Activated CD4-positive, alpha-beta memory T cell treated with anti-CD3 and anti-CD28 coated beads for 36 hours (primary cell): ENCODE data around the gene MYO1D. TPM values are rescaled to one million over a fixed set of nuclear protein-coding genes. Genes with fewer than 3 reads are reported as not detected.
"Not testable (repeated sequence)": the region's sequence is repeated elsewhere in the genome, so short reads cannot be mapped to it uniquely, and the experiment has no call there.

Experiments used
- CTCF ChIA-PET: fragments of 350-600 bp; sonication (Branson Sonifier 250); formaldehyde crosslinking; loops from one replicate; lab custom pipeline; 2021; ENCODE audit warnings: antibody characterized with exemption, inconsistent platforms; lab: Charles Lee
- POLR2A ChIA-PET: fragments of 350-600 bp; sonication (Branson Sonifier 250); formaldehyde crosslinking; loops from one replicate; lab custom pipeline; 2021; ENCODE audit warnings: antibody characterized with exemption; lab: Charles Lee
- DNase-seq: peaks from one replicate; pipeline ENCODE4 v3.0.0-alpha.2; 2020
- H3K27ac Mint-ChIP-seq: one replicate; pipeline ENCODE4 v1.8.0; 2021; ENCODE audit warnings: mixed read lengths
- H3K27me3 Mint-ChIP-seq: one replicate; pipeline ENCODE4 v1.8.0; 2021; ENCODE audit warnings: mixed read lengths
- H3K36me3 Mint-ChIP-seq: one replicate; pipeline ENCODE4 v1.8.0; 2021; ENCODE audit warnings: mixed read lengths
- H3K4me1 Mint-ChIP-seq: one replicate; pipeline ENCODE4 v1.8.0; 2021; ENCODE audit warnings: low read depth, mixed read lengths
- H3K4me3 Mint-ChIP-seq: one replicate; pipeline ENCODE4 v1.8.0; 2021; ENCODE audit warnings: mild to moderate bottlenecking, mixed read lengths
- H3K9me3 Mint-ChIP-seq: one replicate; pipeline ENCODE4 v1.8.0; 2021; ENCODE audit warnings: mixed read lengths
- intact Hi-C: fragments of 100-400 bp; cut with micrococcal nuclease; formaldehyde crosslinking; loops from one replicate; pipeline ENCODE4 v1.15.1; 2023
- total RNA-seq, 2 experiments: library from RNA; stranded (reverse); gene quantifications; one replicate each; pipeline ENCODE4 v1.2.3, GENCODE V29; 2021

MYO1D gene
- total RNA-seq, 2 experiments from 2014 or later = 13.5 to 18.9 TPM

DNA sequence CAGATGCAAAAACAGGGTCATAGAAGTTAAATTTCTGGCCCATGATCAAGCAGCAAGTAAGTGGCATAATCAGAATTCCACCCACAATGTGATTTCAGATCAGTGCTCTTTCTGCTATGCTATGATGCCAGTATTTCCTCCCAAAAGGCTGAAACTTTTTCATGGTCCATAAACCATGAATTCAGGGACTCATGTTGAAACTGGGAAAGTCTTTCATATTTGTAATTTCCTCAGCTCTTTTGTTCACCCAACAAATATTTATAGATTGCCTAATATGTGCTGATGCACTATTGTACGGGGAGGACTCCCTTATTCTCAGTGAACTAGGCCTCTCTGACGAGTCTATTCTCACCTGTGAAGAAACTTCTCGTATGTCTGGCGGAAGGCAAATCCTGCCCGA is 156.3 kb downstream of the MYO1D start:
- Mint-ChIP-seq H3K36me3 (peaks cover 12% of the 10 kb centered on the region), H3K4me3 (no peak overlapping the region), H3K27ac (no peak overlapping the region), H3K9me3 (peaks cover 4% of the 10 kb centered on the region), H3K27me3 (no peaks in the 10 kb centered on the region), H3K4me1 (no peaks in the 10 kb centered on the region)
- ChIA-PET CTCF (no interaction called here), POLR2A (no interaction called here)
- intact Hi-C loops = no loop called here
- DNase-seq = no peak

DNA sequence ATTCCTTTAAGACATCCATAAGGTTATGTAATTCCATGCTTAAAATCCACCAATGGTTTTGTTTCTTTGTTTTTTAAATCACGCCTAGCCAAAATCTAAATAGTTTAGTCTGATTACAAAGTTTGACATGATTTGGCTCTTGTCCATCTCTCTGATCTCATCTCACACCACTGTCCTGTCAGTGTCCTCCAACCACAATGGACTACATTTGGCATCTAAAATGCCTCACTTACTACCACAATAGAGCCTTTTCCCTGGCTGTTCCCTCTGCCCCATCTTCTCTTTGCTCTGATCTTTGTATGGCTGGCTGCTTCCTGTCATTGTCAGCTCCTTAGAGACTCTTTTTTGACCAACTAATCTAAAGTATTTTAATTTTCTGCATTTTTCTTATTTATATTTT is 157.2 kb downstream of the MYO1D start:
- H3K9me3 Mint-ChIP-seq = no peaks in the 10 kb centered on the region
- CTCF ChIA-PET = no interaction called here
- H3K4me1 Mint-ChIP-seq = peaks cover 6% of the 10 kb centered on the region
- H3K27ac Mint-ChIP-seq = no peak overlapping the region
- no peaks in the 10 kb centered on the region for H3K27me3 Mint-ChIP-seq
- POLR2A ChIA-PET = no interaction called here
- no peak overlapping the region for H3K4me3 Mint-ChIP-seq
- peaks cover 11% of the 10 kb centered on the region for H3K36me3 Mint-ChIP-seq
- DNase-seq = no peak
- intact Hi-C loops = no loop called here

DNA sequence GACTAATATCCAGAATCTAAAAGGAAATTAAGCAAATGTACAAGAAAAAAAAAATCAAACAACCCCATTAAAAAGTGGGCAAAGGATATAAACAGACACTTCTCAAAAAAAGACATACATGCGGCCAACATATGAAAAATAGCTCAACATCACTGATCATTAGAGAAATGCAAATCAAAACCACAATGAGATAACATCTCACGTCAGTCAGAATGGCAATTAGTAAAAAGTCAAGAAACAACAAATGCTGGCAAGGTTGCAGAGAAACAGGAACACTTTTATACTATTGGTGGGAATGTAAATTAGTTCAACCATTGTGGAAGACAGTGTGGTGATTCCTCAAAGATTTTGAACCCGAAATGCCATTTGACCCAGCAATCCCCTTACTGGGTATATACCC is 162.0 kb downstream of the MYO1D start:
- H3K4me1 Mint-ChIP-seq, H3K9me3 Mint-ChIP-seq, POLR2A ChIA-PET, CTCF ChIA-PET, H3K4me3 Mint-ChIP-seq, H3K27me3 Mint-ChIP-seq, H3K27ac Mint-ChIP-seq, intact Hi-C loops, DNase-seq: not testable (repeated sequence)
- H3K36me3 Mint-ChIP-seq = peaks cover 19% of the 10 kb centered on the region

DNA sequence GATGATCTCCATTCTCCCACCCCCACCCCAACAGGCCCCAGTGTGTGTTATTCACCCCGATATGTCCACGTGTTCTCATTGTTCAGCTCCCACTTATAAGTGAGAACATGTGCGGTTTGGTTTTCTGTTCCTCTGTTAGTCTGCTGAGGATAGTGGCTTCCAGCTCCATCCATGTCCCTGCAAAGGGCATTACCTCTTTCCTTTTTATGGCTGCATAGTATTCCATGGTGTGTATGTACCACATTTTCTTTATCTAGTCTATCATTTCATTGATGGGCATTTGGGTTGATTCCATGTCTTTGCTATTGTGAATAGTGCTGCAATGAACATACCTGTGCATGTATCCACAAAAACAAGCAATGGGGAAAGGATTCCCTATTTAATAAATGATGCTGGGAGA is 162.7 kb downstream of the MYO1D start:
- CTCF ChIA-PET, intact Hi-C loops: not testable (repeated sequence)
- peaks cover 17% of the 10 kb centered on the region for H3K36me3 Mint-ChIP-seq

DNA sequence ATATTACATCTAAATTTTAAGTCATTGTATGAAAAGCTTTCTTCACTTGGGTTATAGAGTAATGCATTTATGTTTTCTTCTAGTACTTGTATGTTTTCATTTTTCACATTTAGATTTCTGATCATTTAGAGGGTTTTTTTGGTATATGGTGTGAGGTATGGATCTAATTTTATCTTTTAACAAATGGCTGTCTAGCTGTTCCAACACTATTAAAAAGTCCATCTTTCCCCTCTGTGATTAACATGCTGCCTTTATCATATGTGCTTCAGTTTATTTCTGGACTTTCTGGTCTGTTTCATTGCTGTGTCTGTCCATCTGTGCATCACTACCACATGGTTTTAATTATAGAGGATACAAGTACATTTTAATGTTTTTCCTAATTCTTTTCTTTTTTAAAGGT is 163.8 kb downstream of the MYO1D start:
- no peak overlapping the region for H3K4me3 Mint-ChIP-seq
- DNase-seq = no peak
- peaks cover 16% of the 10 kb centered on the region for H3K36me3 Mint-ChIP-seq
- H3K9me3 Mint-ChIP-seq = no peaks in the 10 kb centered on the region
- POLR2A ChIA-PET = no interaction called here
- H3K27ac Mint-ChIP-seq = no peak overlapping the region
- CTCF ChIA-PET = no interaction called here
- H3K27me3 Mint-ChIP-seq = no peaks in the 10 kb centered on the region
- H3K4me1 Mint-ChIP-seq = peaks cover 6% of the 10 kb centered on the region
- intact Hi-C loops = no loop called here

More for the DNA sequence above, 162.7 kb downstream of the MYO1D start:
- H3K4me3 Mint-ChIP-seq, H3K27ac Mint-ChIP-seq, DNase-seq, H3K4me1 Mint-ChIP-seq, H3K27me3 Mint-ChIP-seq, POLR2A ChIA-PET, H3K9me3 Mint-ChIP-seq: not testable (repeated sequence)

DNA sequence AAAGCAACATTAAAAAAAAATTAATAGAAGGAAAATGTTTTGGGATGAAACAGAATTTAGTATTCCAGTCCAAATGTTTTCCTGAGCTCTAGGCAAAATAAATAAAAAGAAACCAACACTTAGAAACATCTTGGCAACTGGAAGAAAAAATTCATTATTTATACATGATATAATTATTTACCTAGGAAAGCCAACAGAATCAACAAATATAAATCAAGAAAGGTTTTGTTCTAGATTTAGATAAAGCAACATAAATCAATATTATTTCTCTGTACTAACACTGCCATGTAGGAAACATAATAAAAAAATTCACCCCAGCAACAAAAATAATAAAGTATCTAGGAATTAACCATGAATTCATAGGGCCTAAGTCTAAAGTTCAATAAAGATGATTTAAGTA is 167.4 kb downstream of the MYO1D start:
- H3K4me3 Mint-ChIP-seq = no peak overlapping the region
- no peaks in the 10 kb centered on the region for H3K27me3 Mint-ChIP-seq
- CTCF ChIA-PET = interaction anchor here (0.6 kb wide), 1 partner anchor 241 kb away, joined by 3 read pairs; no protein-coding TSS in a partner anchor
- H3K27ac Mint-ChIP-seq = no peak overlapping the region
- no peaks in the 10 kb centered on the region for H3K9me3 Mint-ChIP-seq
- DNase-seq = no peak
- POLR2A ChIA-PET = no interaction called here
- intact Hi-C loops = no loop called here
- no peaks in the 10 kb centered on the region for H3K4me1 Mint-ChIP-seq
- peaks cover 12% of the 10 kb centered on the region for H3K36me3 Mint-ChIP-seq

DNA sequence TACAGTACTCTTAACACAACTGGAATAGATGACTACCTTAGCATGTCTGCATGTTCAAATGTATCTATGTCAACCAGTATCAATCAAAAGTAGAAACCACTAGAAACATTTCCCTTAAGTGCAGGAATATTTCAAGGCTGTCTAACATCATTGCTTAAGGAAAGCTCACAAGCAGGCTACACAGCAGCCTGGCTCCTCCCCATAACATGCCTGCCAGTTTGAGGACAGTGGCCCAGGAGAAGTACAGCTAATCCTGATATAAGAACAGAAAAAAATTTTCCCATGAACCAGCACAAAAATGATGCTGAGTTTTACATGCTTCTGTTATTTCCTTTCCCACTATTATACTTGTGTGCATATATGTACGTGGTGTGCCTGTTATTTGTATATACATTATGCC is 175.1 kb downstream of the MYO1D start:
- POLR2A ChIA-PET = no interaction called here
- Mint-ChIP-seq H3K9me3 (no peaks in the 10 kb centered on the region), H3K27ac (no peak overlapping the region), H3K4me3 (no peak overlapping the region), H3K4me1 (peaks cover 3% of the 10 kb centered on the region), H3K36me3 (no peaks in the 10 kb centered on the region), H3K27me3 (no peaks in the 10 kb centered on the region)
- CTCF ChIA-PET = interaction anchor here (0.7 kb wide), 1 partner anchor 53 kb away, joined by 3 read pairs; no protein-coding TSS in a partner anchor
- intact Hi-C loops = no loop called here
- no peak for DNase-seq

DNA sequence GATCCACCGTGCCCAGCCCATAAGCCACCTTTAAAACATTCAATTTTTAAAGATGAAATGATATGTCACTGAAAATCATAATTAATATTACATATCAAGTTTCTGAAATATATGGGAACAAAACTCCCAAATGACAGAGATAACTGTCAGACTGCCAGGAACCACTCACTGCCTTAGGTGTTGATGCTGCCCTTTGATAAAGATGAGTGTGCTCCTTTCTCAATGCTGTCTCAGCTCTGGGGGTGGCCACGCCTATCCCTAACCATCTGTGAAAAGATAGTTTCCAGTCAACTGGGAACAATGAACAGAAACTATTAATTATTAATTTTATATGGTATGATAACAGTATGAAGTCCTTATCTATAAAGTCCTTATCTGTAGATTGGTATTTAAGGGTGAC is 177.7 kb downstream of the MYO1D start:
- Mint-ChIP-seq H3K4me1 (peaks cover 3% of the 10 kb centered on the region), H3K27me3 (no peaks in the 10 kb centered on the region), H3K27ac (no peak overlapping the region), H3K36me3 (peaks cover 4% of the 10 kb centered on the region), H3K9me3 (no peaks in the 10 kb centered on the region), H3K4me3 (no peak overlapping the region)
- ChIA-PET POLR2A (no interaction called here), CTCF (no interaction called here)
- DNase-seq = no peak
- intact Hi-C loops = no loop called here

DNA sequence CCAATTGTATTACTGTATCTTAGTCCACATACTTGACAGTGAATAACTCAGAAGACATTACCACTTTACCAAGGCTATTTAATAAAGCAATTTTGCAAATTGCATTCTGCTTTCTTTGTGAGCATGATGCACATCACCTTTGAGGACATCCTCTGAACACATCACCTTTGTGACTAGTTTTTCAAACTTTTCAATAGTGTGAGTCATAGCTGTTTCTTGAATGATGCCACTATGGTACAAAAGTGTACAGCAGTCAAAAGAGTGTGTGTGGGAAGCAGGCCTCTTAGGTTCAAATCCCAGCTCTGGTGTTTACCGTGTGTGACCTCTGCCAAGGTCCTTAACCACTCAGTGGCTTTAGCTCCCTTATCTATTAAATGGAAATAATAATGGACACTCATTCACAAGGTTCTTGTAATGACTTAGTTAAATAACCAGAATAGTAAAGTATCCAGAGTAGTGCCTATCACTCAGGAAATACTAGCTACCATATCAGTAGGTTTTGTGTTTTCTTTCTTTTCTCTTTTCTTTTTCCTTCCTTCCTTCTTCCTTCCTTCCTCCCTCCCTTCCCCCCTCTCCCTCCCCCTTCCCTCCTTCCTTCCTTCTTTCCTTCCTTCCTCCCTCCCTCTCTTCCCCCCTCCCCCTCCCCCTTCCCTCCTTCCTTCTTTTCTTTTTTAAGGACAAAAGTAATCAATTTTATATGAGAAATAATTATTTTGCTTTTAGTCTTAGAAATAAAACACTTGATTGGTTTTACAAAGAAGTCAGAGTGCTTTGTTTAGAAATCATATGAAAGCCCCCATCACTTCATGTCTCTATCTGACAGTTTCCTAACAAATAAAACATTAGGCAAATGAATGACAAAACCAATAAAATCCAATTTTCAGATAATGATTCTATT is 178.9 kb downstream of the MYO1D start:
- POLR2A ChIA-PET = interaction anchor here (0.7 kb wide), 1 partner anchor 25 kb away, joined by 3 read pairs; no protein-coding TSS in a partner anchor
- DNase-seq = peak; percentile 14
- H3K36me3 Mint-ChIP-seq = peaks cover 4% of the 10 kb centered on the region
- intact Hi-C loops = no loop called here
- CTCF ChIA-PET = interaction anchor here (0.6 to 1.4 kb wide), 5 partner anchors 11 to 332 kb away, joined by 3 to 4 read pairs (median 3); no protein-coding TSS in a partner anchor
- no peak overlapping the region for H3K4me3 Mint-ChIP-seq
- no peaks in the 10 kb centered on the region for H3K27me3 Mint-ChIP-seq
- H3K27ac Mint-ChIP-seq = no peak overlapping the region
- H3K9me3 Mint-ChIP-seq = no peaks in the 10 kb centered on the region
- H3K4me1 Mint-ChIP-seq = peaks cover 3% of the 10 kb centered on the region

DNA sequence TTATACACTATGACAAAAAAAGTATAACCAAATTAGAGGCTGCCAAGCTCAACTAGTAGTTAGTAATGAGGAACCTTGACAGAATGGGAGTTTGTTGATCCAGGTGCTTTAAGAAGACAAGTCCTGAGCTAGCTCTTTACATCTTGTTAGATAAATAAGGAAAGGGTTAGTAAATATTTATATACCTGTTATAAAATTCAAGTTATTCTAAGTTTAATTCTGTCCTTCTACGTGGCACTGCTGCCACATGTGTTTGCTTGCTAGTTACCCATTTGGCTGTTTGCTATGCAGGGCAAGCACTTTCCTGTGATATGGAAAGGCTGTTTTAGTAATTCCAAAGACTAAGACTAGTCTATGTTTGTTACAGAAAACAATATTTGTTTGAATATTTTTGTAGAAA is 180.5 kb downstream of the MYO1D start:
- no peaks in the 10 kb centered on the region for H3K9me3 Mint-ChIP-seq
- H3K4me1 Mint-ChIP-seq = peaks cover 3% of the 10 kb centered on the region
- CTCF ChIA-PET = interaction anchor here (1.4 kb wide), 1 partner anchor 234 kb away, joined by 4 read pairs; no protein-coding TSS in a partner anchor
- no peak overlapping the region for H3K4me3 Mint-ChIP-seq
- H3K27me3 Mint-ChIP-seq = no peaks in the 10 kb centered on the region
- no peak overlapping the region for H3K27ac Mint-ChIP-seq
- H3K36me3 Mint-ChIP-seq = peaks cover 4% of the 10 kb centered on the region
- DNase-seq = no peak
- POLR2A ChIA-PET = no interaction called here
- intact Hi-C loops = no loop called here

DNA sequence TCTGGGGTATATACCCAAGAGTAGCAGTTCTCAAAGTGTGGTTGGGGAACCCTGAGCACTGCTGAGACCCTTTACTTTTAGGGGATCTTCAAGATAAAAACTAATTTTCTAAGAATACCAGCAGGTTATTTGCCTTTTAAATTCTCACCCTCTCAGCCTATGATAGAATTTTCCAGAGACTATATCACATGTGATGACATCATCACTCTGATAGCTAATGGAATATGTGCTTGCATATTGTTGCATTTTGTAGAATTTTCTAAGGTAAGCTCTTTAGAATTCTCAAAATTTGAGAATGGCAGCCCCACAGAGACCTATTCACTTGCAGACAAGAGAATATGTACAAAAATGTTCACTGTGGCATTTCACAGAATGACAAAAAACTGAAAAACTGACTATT is 181.1 kb downstream of the MYO1D start:
- H3K4me3 Mint-ChIP-seq = no peak overlapping the region
- H3K36me3 Mint-ChIP-seq = peaks cover 4% of the 10 kb centered on the region
- H3K9me3 Mint-ChIP-seq = no peaks in the 10 kb centered on the region
- intact Hi-C loops = no loop called here
- no peak for DNase-seq
- peaks cover 3% of the 10 kb centered on the region for H3K4me1 Mint-ChIP-seq
- H3K27me3 Mint-ChIP-seq = no peaks in the 10 kb centered on the region
- no peak overlapping the region for H3K27ac Mint-ChIP-seq
- POLR2A ChIA-PET = no interaction called here
- CTCF ChIA-PET = no interaction called here

DNA sequence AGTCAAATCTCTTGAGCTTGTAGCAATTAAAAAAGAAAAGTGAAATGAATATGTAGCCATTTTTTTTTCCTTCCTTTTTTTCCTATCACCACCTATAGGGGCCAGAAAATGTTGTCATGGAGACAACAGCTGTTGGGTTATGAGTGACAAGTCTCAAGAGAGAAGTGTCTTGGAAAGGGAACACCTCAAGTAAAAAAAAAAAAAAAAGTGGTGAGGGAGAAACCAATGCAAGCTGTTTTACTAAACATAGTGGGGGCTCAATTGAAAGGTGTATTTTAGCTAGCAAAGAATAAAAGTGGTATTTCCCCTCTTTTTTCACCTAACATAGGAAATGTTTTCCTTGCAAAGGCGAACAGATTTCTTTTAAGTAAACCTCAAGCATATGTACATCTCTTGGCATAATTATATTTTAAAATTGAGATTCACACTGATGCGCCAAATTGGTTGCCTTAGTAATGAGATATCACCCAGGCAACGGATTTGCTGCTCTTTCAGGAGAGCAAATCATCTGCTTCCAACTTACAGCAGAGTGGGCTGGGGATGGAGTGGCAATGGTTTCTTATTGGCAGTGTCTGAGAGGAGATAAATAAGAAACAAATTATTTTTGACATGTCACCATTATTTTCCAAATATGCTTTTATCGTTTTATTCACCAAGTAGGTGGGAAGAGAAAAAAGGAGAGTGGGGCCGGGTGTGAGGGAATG is 183.6 kb downstream of the MYO1D start:
- Mint-ChIP-seq H3K27ac (no peak overlapping the region), H3K9me3 (no peaks in the 10 kb centered on the region), H3K4me1 (peaks cover 3% of the 10 kb centered on the region), H3K36me3 (peaks cover 4% of the 10 kb centered on the region), H3K27me3 (no peaks in the 10 kb centered on the region), H3K4me3 (no peak overlapping the region)
- CTCF ChIA-PET = no interaction called here
- intact Hi-C loops = no loop called here
- POLR2A ChIA-PET = no interaction called here
- DNase-seq = no peak
